Fibroblast of lung (primary cell): ENCODE results near the gene FAM117B.

ENCODE experiments used
- CTCF ChIP-seq, 2 donors: IDR thresholded peaks in 1 of 2; conservative IDR thresholded peaks in 1 of 2; 1 replicate in 1 of 2; 2 replicates in 1 of 2; pipeline ENCODE4 v1.5.1; 2011 to 2012; ENCODE audit warnings: low read length in 2 of 2, control low read depth in 1 of 2, inconsistent platforms in 1 of 2, low read depth in 1 of 2, mild to moderate bottlenecking in 1 of 2
- EZH2 ChIP-seq: IDR thresholded peaks from 2 replicates; pipeline ENCODE4 v1.5.1; 2012; ENCODE audit warnings: low read length, control low read depth, mild to moderate bottlenecking; ENCODE audit errors: missing control alignments

- TF ChIP-seq CTCF (conservative IDR thresholded peaks at IDR 0.05 in 1 of 2, IDR thresholded peaks at IDR 0.05 in 1 of 2; ENCODE audit: low read depth in 1 of 2, low read length in 2 of 2) = no peak
- TF ChIP-seq EZH2 = no peak
These were observed 127.8 kb downstream of the FAM117B start for GRCh38 chr2:202762556-202762955.
